Measurements from ENCODE around the gene NDUFB7.

Gene NDUFB7

DNA sequence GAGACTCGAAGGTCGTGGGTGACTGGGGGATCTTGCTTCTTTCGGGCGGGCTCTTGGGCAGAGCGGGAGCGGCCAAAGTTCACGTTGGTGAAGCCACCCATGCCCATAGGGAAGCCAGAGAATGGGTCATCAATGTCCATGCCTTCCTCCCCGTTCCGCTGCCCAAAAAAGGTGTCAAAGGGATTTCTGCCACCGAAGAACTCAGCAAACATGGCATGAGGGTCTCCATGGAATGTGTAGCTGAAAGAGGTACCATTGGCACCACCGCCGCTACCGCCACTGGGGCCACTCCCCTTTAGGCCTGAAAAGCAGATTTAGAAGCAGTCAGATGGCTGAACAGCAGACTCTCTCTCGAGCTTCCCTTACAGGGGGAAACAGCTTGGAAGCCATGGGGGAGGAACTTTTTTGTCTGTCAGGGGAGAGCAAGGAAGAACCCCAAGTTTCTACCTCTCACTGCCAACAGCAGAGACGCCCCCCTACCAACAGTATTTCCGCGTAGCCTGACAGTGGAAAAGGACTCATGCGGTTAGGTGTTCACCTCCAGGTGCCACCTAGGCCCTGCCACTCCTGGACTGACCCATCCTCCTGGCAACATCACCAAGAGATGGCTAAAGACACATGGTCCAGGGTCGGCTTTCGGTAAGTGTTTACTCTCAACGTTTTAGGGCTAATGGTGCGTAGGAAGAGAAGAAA, 55.0 kb downstream of the NDUFB7 start:
- H3K27ac ChIP-seq (ENCODE audit: extremely low read depth, low read depth, low read length), result peak overlapping the region; percentile 96; the same call in 1 of the 2 replicates
- CTCF ChIA-PET, result interaction anchor here (0.7 to 2.1 kb wide), 2 partner anchors 12 to 15 kb away, joined by 3 to 5 read pairs; no protein-coding TSS in a partner anchor

More for the DNA sequence above, 55.0 kb downstream of the NDUFB7 start:
- Histone ChIP-seq H3K4me1 (ENCODE audit: control insufficient read depth, insufficient read depth, low read length) (no peaks in the 10 kb centered on the region; the same call in 1 of the 2 replicates), H3K9me3 (ENCODE audit: control insufficient read depth, insufficient read depth, low read depth, low read length) (no peaks in the 10 kb centered on the region), H3K4me3 (ENCODE audit: low read depth, low read length) (peak overlapping the region; percentile 97), H3K36me3 (ENCODE audit: control insufficient read depth in 2 of 2, insufficient read depth in 1 of 2, low read length in 2 of 2) (peaks cover 3 to 39% of the 10 kb centered on the region in 2 experiments; a peak in 1 of 3 replicates)
- TF ChIP-seq ZNF274 (IDR thresholded peaks at IDR 0.05; ENCODE audit: low read length), result no peak
- no peak for TF ChIP-seq ZNF274 (tag by site-specific recombination; IDR thresholded peaks at IDR 0.05; ENCODE audit: borderline replicate concordance)
- no peak for TF ChIP-seq ZNF16 (tag by site-specific recombination; IDR thresholded peaks at IDR 0.05; ENCODE audit: low read depth)
- TF ChIP-seq SCRT1 (tag by site-specific recombination; IDR thresholded peaks at IDR 0.05; ENCODE audit: borderline replicate concordance), result no peak
- TF ChIP-seq, protein P1, sequence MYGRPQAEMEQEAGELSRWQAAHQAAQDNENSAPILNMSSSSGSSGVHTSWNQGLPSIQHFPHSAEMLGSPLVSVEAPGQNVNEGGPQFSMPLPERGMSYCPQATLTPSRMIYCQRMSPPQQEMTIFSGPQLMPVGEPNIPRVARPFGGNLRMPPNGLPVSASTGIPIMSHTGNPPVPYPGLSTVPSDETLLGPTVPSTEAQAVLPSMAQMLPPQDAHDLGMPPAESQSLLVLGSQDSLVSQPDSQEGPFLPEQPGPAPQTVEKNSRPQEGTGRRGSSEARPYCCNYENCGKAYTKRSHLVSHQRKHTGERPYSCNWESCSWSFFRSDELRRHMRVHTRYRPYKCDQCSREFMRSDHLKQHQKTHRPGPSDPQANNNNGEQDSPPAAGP (tag by site-specific recombination; IDR thresholded peaks at IDR 0.05), result no peak
- TF ChIP-seq KLF9 (tag by site-specific recombination; IDR thresholded peaks at IDR 0.05; ENCODE audit: low read depth), result peak; percentile 37; the same call in 1 of the 2 replicates
- TF ChIP-seq, protein P2, sequence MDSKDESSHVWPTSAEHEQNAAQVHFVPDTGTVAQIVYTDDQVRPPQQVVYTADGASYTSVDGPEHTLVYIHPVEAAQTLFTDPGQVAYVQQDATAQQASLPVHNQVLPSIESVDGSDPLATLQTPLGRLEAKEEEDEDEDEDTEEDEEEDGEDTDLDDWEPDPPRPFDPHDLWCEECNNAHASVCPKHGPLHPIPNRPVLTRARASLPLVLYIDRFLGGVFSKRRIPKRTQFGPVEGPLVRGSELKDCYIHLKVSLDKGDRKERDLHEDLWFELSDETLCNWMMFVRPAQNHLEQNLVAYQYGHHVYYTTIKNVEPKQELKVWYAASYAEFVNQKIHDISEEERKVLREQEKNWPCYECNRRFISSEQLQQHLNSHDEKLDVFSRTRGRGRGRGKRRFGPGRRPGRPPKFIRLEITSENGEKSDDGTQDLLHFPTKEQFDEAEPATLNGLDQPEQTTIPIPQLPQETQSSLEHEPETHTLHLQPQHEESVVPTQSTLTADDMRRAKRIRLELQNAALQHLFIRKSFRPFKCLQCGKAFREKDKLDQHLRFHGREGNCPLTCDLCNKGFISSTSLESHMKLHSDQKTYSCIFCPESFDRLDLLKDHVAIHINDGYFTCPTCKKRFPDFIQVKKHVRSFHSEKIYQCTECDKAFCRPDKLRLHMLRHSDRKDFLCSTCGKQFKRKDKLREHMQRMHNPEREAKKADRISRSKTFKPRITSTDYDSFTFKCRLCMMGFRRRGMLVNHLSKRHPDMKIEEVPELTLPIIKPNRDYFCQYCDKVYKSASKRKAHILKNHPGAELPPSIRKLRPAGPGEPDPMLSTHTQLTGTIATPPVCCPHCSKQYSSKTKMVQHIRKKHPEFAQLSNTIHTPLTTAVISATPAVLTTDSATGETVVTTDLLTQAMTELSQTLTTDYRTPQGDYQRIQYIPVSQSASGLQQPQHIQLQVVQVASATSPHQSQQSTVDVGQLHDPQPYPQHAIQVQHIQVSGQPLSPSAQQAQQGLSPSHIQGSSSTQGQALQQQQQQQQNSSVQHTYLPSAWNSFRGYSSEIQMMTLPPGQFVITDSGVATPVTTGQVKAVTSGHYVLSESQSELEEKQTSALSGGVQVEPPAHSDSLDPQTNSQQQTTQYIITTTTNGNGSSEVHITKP (tag by site-specific recombination; IDR thresholded peaks at IDR 0.05), result peak; percentile 58; the same call in 1 of the 2 replicates
- peak; percentile 73 for TF ChIP-seq ZBTB17 (tag by site-specific recombination; IDR thresholded peaks at IDR 0.05)
- TF ChIP-seq, protein P3, sequence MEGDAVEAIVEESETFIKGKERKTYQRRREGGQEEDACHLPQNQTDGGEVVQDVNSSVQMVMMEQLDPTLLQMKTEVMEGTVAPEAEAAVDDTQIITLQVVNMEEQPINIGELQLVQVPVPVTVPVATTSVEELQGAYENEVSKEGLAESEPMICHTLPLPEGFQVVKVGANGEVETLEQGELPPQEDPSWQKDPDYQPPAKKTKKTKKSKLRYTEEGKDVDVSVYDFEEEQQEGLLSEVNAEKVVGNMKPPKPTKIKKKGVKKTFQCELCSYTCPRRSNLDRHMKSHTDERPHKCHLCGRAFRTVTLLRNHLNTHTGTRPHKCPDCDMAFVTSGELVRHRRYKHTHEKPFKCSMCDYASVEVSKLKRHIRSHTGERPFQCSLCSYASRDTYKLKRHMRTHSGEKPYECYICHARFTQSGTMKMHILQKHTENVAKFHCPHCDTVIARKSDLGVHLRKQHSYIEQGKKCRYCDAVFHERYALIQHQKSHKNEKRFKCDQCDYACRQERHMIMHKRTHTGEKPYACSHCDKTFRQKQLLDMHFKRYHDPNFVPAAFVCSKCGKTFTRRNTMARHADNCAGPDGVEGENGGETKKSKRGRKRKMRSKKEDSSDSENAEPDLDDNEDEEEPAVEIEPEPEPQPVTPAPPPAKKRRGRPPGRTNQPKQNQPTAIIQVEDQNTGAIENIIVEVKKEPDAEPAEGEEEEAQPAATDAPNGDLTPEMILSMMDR (tag by site-specific recombination; IDR thresholded peaks at IDR 0.05), result no peak
- 0 out of 2 replicates have a peak, but pooled peaks have one; percentile 52 for TF ChIP-seq ZNF660 (tag by site-specific recombination; IDR thresholded peaks at IDR 0.05)
- peak; percentile 74 for TF ChIP-seq ZNF341 (tag by site-specific recombination; IDR thresholded peaks at IDR 0.05; ENCODE audit: low read depth)
- no peak for TF ChIP-seq ZNF18 (tag by site-specific recombination; IDR thresholded peaks at IDR 0.05)
- TF ChIP-seq, protein P4, sequence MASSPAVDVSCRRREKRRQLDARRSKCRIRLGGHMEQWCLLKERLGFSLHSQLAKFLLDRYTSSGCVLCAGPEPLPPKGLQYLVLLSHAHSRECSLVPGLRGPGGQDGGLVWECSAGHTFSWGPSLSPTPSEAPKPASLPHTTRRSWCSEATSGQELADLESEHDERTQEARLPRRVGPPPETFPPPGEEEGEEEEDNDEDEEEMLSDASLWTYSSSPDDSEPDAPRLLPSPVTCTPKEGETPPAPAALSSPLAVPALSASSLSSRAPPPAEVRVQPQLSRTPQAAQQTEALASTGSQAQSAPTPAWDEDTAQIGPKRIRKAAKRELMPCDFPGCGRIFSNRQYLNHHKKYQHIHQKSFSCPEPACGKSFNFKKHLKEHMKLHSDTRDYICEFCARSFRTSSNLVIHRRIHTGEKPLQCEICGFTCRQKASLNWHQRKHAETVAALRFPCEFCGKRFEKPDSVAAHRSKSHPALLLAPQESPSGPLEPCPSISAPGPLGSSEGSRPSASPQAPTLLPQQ (tag by site-specific recombination; IDR thresholded peaks at IDR 0.05), result no peak
- TF ChIP-seq ZNF791 (tag by site-specific recombination; IDR thresholded peaks at IDR 0.05), result no peak
- TF ChIP-seq ZNF10 (tag by site-specific recombination; IDR thresholded peaks at IDR 0.05), result no peak
- TF ChIP-seq ZNF423 (tag by site-specific recombination; IDR thresholded peaks at IDR 0.05), result no peak
- POLR2A ChIA-PET, result interaction anchor here (0.7 to 2.6 kb wide), 8 partner anchors 11 to 55 kb away, joined by 3 to 48 read pairs (median 8); partner anchors contain the start of genes GIPC1 and NDUFB7

All from HEK293 (cell line).